Keratinocyte (primary cell): Measurements from ENCODE around the gene IVNS1ABP. TPM values are rescaled to one million over a fixed set of nuclear protein-coding genes. Genes with fewer than 3 reads are reported as not detected.

Experiments used
- DNase-seq: peaks from one replicate; pipeline ENCODE4 v3.0.0-alpha.2; 2011; ENCODE audit warnings: low read depth, missing footprints, low spot score
- FAIRE-seq: peaks from 2 replicates; lab custom pipeline; 2011; peaks lifted over from hg19 to GRCh38; lab: Jason Lieb, UNC
- H2AFZ ChIP-seq: 2 replicates; pipeline ENCODE4 v1.6.0; 2012; ENCODE audit warnings: low read length, control low read depth, inconsistent platforms; ENCODE audit not compliant: control insufficient read depth
- H3K27ac ChIP-seq: 2 replicates; pipeline ENCODE4 v1.5.1; 2011; ENCODE audit warnings: low read length; ENCODE audit not compliant: control insufficient read depth, insufficient read depth
- H3K27me3 ChIP-seq: 3 replicates; pipeline ENCODE4 v1.6.0; 2011; ENCODE audit warnings: low read length; ENCODE audit not compliant: control insufficient read depth, insufficient read depth; ENCODE audit errors: extremely low read depth
- H3K36me3 ChIP-seq, 2 experiments: 2 replicates in 1 of 2; 3 replicates in 1 of 2; pipeline ENCODE4 v1.5.1; 2011; ENCODE audit warnings: low read length in 2 of 2, mild to moderate bottlenecking in 1 of 2; ENCODE audit not compliant: control insufficient read depth in 2 of 2, insufficient read depth in 2 of 2; ENCODE audit errors: extremely low read depth in 1 of 2
- H3K4me1 ChIP-seq: 3 replicates; pipeline ENCODE4 v1.5.1; 2011; ENCODE audit warnings: low read length; ENCODE audit not compliant: control insufficient read depth, insufficient read depth; ENCODE audit errors: extremely low read depth
- H3K4me2 ChIP-seq: 3 replicates; pipeline ENCODE4 v1.6.0; 2011; ENCODE audit warnings: low read depth, low read length; ENCODE audit not compliant: control insufficient read depth, insufficient read depth; ENCODE audit errors: extremely low read depth
- H3K4me3 ChIP-seq, 3 experiments: fragments of 200-600 bp in 1 of 3; sonication (generic) in 1 of 3; 2 replicates in 2 of 3; 3 replicates in 1 of 3; pipeline ENCODE4 v1.5.1; 2011 to 2016; ENCODE audit warnings: low read length in 3 of 3, mild to moderate bottlenecking in 3 of 3, control low read depth in 2 of 3, inconsistent platforms in 1 of 3, low read depth in 1 of 3, mixed read lengths in 1 of 3, mixed run types in 1 of 3, moderate library complexity in 1 of 3; ENCODE audit not compliant: control insufficient read depth in 2 of 3, insufficient read depth in 2 of 3; ENCODE audit errors: extremely low read depth in 1 of 3
- H3K79me2 ChIP-seq: 2 replicates; pipeline ENCODE4 v1.6.0; 2012; ENCODE audit warnings: low read length; ENCODE audit not compliant: control insufficient read depth, insufficient read depth
- H3K9ac ChIP-seq: 3 replicates; pipeline ENCODE4 v1.6.0; 2011; ENCODE audit warnings: low read length; ENCODE audit not compliant: control insufficient read depth, insufficient read depth; ENCODE audit errors: extremely low read depth
- H3K9me1 ChIP-seq: 3 replicates; pipeline ENCODE4 v1.6.0; 2011; ENCODE audit warnings: low read length; ENCODE audit not compliant: control insufficient read depth, insufficient read depth; ENCODE audit errors: extremely low read depth
- H3K9me3 ChIP-seq: 2 replicates; pipeline ENCODE4 v1.5.1; 2012; ENCODE audit warnings: low read depth, low read length; ENCODE audit not compliant: control insufficient read depth
- H4K20me1 ChIP-seq: 3 replicates; pipeline ENCODE4 v1.6.0; 2011; ENCODE audit warnings: low read length; ENCODE audit not compliant: control insufficient read depth, insufficient read depth; ENCODE audit errors: extremely low read depth
- EZH2 ChIP-seq: IDR thresholded peaks from one replicate; pipeline ENCODE4 v1.6.1; 2012; ENCODE audit warnings: inconsistent platforms, mild to moderate bottlenecking, low read length, moderate library complexity
- dilution Hi-C: fragments of 300-500 bp; cut with MboI; formaldehyde crosslinking; loops from one replicate; pipeline ENCODE4 v1.7.0; 2020; ENCODE audit warnings: low sequenced_read_pairs; ENCODE audit not compliant: extremely low pct_ligation_motif_present
- polyA plus RNA-seq, 5 experiments: library from polyadenylated mRNA; depleted of rRNA in 3 of 5; stranded (reverse) in 3 of 5; stranded (forward) in 1 of 5; unstranded in 1 of 5; fragments of >200 nt; gene quantifications; 1 replicate in 1 of 5; 2 replicates in 3 of 5; 3 replicates in 1 of 5; pipeline versions ENCODE4 v1.2.1 to v1.2.3, GENCODE V29; 2011 to 2012; ENCODE audit warnings: missing spikeins in 2 of 5, low read depth in 1 of 5, low replicate concordance in 1 of 5
- TF ChIP-seq, protein P1 (sequence below), 3 experiments: IDR thresholded peaks in 1 of 3; conservative IDR thresholded peaks in 1 of 3; optimal IDR thresholded peaks in 1 of 3; 2 replicates in 2 of 3; 3 replicates in 1 of 3; pipeline versions ENCODE3 to v1.5.1; 2011; ENCODE audit warnings: low read length in 3 of 3, mild to moderate bottlenecking in 3 of 3, moderate library complexity in 2 of 3, control low read depth in 1 of 3, inconsistent platforms in 1 of 3; ENCODE audit not compliant: insufficient read depth in 2 of 3; ENCODE audit errors: extremely low read depth in 1 of 3

IVNS1ABP gene
- polyA plus RNA-seq, 1 donor (not counting 4 experiments of a cell fraction or from before 2014, with no cell fraction given) = 162 TPM

DNA sequence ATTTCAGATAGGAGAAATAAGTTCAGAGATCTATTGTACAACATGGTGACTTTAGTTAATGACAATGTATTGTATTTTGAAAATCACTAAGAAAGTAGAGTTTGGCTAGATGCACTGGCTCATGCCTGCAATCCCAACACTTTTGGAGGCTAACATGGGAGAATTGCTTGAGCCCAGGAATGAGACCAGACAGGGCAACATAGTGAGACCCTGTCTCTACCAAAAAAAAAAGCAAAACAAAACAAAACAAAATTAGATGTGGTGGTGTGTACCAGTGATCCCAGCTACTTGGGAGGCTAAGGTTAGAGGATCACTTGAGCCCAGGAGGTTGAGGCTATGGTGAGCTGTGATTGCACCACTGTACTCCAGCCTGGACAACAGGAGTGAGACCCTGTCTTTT lies 27.2 kb downstream of the IVNS1ABP start:
- Histone ChIP-seq H4K20me1 (no peaks in the 10 kb centered on the region), H3K36me3 (peaks cover 0 to 2% of the 10 kb centered on the region in 2 experiments), H3K9me1 (no peaks in the 10 kb centered on the region), H3K4me1 (no peaks in the 10 kb centered on the region), H2AFZ (no peak overlapping the region), H3K4me3 (no peak overlapping the region), H3K79me2 (no peaks in the 10 kb centered on the region), H3K27me3 (no peaks in the 10 kb centered on the region), H3K9ac (no peak overlapping the region), H3K9me3 (no peaks in the 10 kb centered on the region), H3K27ac (no peak overlapping the region), H3K4me2 (no peak overlapping the region)
- dilution Hi-C loops = loop anchor here (10.0 kb wide), 1 partner anchor 385 kb away; no protein-coding TSS in a partner anchor
- no peak for DNase-seq
- FAIRE-seq = no peak
- no peak for TF ChIP-seq EZH2
- TF ChIP-seq, protein P1, sequence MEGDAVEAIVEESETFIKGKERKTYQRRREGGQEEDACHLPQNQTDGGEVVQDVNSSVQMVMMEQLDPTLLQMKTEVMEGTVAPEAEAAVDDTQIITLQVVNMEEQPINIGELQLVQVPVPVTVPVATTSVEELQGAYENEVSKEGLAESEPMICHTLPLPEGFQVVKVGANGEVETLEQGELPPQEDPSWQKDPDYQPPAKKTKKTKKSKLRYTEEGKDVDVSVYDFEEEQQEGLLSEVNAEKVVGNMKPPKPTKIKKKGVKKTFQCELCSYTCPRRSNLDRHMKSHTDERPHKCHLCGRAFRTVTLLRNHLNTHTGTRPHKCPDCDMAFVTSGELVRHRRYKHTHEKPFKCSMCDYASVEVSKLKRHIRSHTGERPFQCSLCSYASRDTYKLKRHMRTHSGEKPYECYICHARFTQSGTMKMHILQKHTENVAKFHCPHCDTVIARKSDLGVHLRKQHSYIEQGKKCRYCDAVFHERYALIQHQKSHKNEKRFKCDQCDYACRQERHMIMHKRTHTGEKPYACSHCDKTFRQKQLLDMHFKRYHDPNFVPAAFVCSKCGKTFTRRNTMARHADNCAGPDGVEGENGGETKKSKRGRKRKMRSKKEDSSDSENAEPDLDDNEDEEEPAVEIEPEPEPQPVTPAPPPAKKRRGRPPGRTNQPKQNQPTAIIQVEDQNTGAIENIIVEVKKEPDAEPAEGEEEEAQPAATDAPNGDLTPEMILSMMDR (optimal IDR thresholded peaks at IDR 0.05 in 1 of 3, IDR thresholded peaks at IDR 0.05 in 1 of 3, conservative IDR thresholded peaks at IDR 0.05 in 1 of 3; ENCODE audit: extremely low read depth in 1 of 3, insufficient read depth in 2 of 3, low read length in 3 of 3) = no peak

DNA sequence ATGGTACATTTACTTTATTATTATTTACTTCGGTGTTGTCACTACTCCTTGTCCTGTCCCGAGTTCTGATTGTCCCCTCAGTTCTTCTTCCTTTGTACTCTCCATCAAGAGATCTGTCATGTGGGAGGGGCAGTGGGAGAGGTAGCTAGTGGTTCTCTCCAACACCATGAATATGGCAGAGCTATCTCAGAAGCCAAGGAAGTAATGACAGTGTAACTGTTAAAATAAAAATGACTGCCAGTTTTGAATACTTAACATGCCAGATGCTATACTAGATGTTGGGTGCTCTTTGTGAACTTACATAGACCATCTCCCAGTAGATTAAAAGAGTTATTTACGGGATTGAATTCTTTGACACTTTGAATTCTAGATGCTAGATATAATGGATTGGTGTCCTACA lies 28.6 kb downstream of the IVNS1ABP start:
- no peaks in the 10 kb centered on the region for H3K36me3 ChIP-seq
- no peaks in the 10 kb centered on the region for H3K79me2 ChIP-seq
- no peak overlapping the region for H2AFZ ChIP-seq
- H3K9me1 ChIP-seq = no peaks in the 10 kb centered on the region
- TF ChIP-seq, protein P1 (optimal IDR thresholded peaks at IDR 0.05 in 1 of 3, IDR thresholded peaks at IDR 0.05 in 1 of 3, conservative IDR thresholded peaks at IDR 0.05 in 1 of 3; ENCODE audit: extremely low read depth in 1 of 3, insufficient read depth in 2 of 3, low read length in 3 of 3) = no peak
- TF ChIP-seq EZH2 = no peak
- H3K4me3 ChIP-seq = no peak overlapping the region
- FAIRE-seq = no peak
- DNase-seq = no peak
- no peaks in the 10 kb centered on the region for H3K4me1 ChIP-seq
- no peaks in the 10 kb centered on the region for H4K20me1 ChIP-seq
- H3K4me2 ChIP-seq = no peak overlapping the region
- dilution Hi-C loops = no loop called here
- no peak overlapping the region for H3K27ac ChIP-seq
- no peaks in the 10 kb centered on the region for H3K9me3 ChIP-seq
- no peak overlapping the region for H3K9ac ChIP-seq
- H3K27me3 ChIP-seq = no peaks in the 10 kb centered on the region
